ENCODE data around the gene SPPL3.

Gene SPPL3

DNA sequence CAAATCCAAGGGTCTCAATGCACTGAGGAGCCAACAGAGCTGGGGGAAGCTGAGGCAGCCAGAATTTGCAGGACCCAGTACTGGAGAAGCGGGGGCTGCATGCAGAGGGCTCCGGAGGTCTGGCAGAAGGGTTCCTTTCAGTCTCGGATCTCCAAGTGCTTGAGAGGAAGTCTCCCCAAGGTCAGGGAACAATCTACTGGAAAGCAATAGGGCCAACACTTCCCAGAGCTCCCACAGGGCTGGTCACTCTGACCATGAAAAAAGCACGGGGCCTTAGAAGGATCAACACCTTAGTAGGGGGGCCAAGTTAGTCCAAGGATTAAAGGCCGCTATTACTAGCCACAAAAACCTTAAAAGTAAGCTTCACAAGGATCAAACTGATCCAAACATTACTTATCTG lies 31.7 kb downstream of the SPPL3 start:
- no peak overlapping the region for H3K27ac ChIP-seq
- TF ChIP-seq, protein P1, sequence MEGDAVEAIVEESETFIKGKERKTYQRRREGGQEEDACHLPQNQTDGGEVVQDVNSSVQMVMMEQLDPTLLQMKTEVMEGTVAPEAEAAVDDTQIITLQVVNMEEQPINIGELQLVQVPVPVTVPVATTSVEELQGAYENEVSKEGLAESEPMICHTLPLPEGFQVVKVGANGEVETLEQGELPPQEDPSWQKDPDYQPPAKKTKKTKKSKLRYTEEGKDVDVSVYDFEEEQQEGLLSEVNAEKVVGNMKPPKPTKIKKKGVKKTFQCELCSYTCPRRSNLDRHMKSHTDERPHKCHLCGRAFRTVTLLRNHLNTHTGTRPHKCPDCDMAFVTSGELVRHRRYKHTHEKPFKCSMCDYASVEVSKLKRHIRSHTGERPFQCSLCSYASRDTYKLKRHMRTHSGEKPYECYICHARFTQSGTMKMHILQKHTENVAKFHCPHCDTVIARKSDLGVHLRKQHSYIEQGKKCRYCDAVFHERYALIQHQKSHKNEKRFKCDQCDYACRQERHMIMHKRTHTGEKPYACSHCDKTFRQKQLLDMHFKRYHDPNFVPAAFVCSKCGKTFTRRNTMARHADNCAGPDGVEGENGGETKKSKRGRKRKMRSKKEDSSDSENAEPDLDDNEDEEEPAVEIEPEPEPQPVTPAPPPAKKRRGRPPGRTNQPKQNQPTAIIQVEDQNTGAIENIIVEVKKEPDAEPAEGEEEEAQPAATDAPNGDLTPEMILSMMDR (IDR thresholded peaks at IDR 0.05) = no peak
- H3K36me3 ChIP-seq = no peaks in the 10 kb centered on the region
- no peak overlapping the region for H3K4me3 ChIP-seq
- peaks cover 0 to 35% (median 6%) of the 10 kb centered on the region in 4 donors for H3K4me1 ChIP-seq
- intact Hi-C loops (cut with DNase I; ENCODE audit: low total_unique reads) = no loop called here
- no peaks in the 10 kb centered on the region for H3K9me3 ChIP-seq
- H3K27me3 ChIP-seq = no peaks in the 10 kb centered on the region
- no peak for DNase-seq

DNA sequence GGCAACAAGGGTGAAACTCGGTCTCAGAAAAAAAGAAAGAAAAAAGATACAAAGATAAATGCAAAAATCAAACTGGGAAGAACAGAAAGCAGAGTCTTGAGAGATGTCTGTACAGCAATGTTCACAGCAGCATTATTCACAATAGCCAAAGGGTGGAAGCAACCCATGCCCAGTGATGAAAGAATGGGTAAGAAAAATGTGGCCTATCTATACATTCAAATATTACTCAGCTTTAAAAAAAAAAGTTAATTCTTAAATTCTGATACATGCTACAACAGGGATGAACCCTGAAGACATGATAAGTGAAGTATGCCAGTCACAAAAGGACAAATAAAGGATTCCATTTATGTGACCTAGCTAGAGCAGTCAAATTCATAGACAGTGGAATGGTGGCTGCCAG lies 33.7 kb downstream of the SPPL3 start:
- intact Hi-C loops (cut with DNase I; ENCODE audit: low total_unique reads) = no loop called here
- TF ChIP-seq, protein P1 (IDR thresholded peaks at IDR 0.05) = no peak
- Histone ChIP-seq H3K9me3 (no peaks in the 10 kb centered on the region), H3K4me3 (no peak overlapping the region), H3K27ac (no peak overlapping the region), H3K27me3 (no peaks in the 10 kb centered on the region), H3K36me3 (no peaks in the 10 kb centered on the region), H3K4me1 (peaks cover 0 to 49% (median 7%) of the 10 kb centered on the region in 4 donors)
- DNase-seq = no peak

DNA sequence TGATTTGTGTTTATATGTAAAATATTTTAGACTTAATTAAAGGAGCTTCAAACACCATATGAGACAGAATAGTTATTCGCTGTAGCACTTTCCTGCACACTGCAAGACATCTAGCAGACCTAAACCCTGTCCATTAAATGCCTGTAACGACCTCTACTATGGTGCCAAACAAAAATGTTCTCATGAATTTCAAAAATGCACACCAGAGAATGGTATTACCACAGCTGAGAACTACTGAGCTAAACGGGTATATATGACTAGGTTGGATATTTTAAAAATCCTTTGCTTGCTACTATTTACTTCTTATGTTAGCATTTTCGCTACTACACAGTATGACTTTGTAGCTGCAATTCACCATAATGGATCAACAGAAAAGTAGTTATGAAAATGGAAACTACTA lies 34.8 kb downstream of the SPPL3 start:
- H3K36me3 ChIP-seq = no peaks in the 10 kb centered on the region
- intact Hi-C loops (cut with DNase I; ENCODE audit: low total_unique reads) = no loop called here
- H3K27ac ChIP-seq = no peak overlapping the region
- H3K4me3 ChIP-seq = no peak overlapping the region
- no peak for DNase-seq
- TF ChIP-seq, protein P1 (IDR thresholded peaks at IDR 0.05) = no peak
- peaks cover 0 to 50% (median 9%) of the 10 kb centered on the region in 4 donors for H3K4me1 ChIP-seq
- H3K27me3 ChIP-seq = no peaks in the 10 kb centered on the region
- no peaks in the 10 kb centered on the region for H3K9me3 ChIP-seq

DNA sequence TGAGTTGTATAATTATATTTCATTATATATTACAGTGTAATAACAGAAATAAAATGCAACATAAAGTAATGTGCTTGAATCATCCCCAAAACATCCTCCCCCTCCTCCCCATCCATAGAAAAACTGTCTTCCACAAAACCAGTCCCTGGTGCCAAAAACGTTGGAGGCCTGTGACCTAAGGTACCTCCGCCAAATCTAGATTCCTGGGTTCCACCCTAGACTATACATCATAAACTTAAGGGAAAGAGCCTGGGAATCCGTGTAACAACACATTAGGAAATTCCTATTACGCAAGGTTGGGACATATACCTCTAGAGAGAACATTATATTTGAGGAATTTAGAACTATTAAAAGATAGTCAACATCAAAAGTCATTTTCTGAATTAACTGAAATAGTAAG lies 38.0 kb downstream of the SPPL3 start:
- no peaks in the 10 kb centered on the region for H3K36me3 ChIP-seq
- intact Hi-C loops (cut with DNase I; ENCODE audit: low total_unique reads) = no loop called here
- TF ChIP-seq, protein P1 (IDR thresholded peaks at IDR 0.05) = no peak
- no peak overlapping the region for H3K27ac ChIP-seq
- no peak for DNase-seq
- no peak overlapping the region for H3K4me3 ChIP-seq
- no peaks in the 10 kb centered on the region for H3K9me3 ChIP-seq
- H3K27me3 ChIP-seq = no peaks in the 10 kb centered on the region
- peaks cover 0 to 29% (median 8%) of the 10 kb centered on the region in 4 donors for H3K4me1 ChIP-seq

DNA sequence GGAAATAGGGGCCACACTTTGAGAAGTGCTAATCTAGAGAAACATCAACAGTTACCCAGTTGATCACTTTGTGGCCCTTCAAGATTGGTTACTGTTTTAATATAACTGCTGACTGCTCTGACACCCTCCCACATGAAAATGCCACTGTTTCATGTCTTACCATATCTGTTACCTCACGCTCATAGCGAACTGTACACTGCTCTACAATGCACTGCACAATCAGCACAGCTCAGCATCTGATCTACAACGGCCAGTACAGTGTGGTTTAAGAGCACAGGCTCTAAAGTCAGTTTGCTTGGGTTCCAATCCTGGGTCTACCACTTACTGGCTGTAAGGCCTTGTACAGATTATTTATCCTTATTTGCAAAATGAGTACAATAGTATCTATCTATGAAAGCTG lies 39.1 kb downstream of the SPPL3 start:
- DNase-seq = no peak
- no peaks in the 10 kb centered on the region for H3K9me3 ChIP-seq
- no peak overlapping the region for H3K27ac ChIP-seq
- H3K4me1 ChIP-seq = peaks cover 0 to 29% (median 8%) of the 10 kb centered on the region in 4 donors
- H3K36me3 ChIP-seq = no peaks in the 10 kb centered on the region
- H3K27me3 ChIP-seq = no peaks in the 10 kb centered on the region
- TF ChIP-seq, protein P1 (IDR thresholded peaks at IDR 0.05) = no peak
- intact Hi-C loops (cut with DNase I; ENCODE audit: low total_unique reads) = no loop called here
- H3K4me3 ChIP-seq = no peak overlapping the region

DNA sequence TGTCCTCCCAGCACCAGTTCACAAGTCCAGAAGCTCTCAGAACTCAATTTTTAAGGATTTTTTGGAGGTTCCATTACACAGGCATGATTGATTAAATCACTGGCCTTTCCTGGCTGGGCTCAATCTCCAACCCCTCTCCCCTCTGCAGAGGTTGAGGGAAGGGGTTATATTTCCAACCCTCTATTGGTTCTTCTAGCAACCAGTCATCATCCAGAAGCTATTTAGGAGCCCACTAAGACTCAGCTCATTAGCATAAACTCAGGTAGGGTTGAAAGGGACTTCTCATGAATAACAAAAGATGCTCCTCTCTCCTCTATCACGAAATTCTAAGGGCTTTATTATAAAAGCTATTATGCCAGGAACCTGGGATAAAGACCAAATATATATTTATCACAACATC lies 41.5 kb downstream of the SPPL3 start:
- intact Hi-C loops (cut with DNase I; ENCODE audit: low total_unique reads) = no loop called here
- Histone ChIP-seq H3K9me3 (no peaks in the 10 kb centered on the region), H3K36me3 (no peaks in the 10 kb centered on the region), H3K4me3 (no peak overlapping the region), H3K4me1 (peaks cover 0 to 29% (median 6%) of the 10 kb centered on the region in 4 donors), H3K27ac (no peak overlapping the region), H3K27me3 (no peaks in the 10 kb centered on the region)
- DNase-seq = no peak
- TF ChIP-seq, protein P1 (IDR thresholded peaks at IDR 0.05) = no peak

Measured in tibial artery (tissue), 4 donors.